Mesothelial cell of epicardium (in vitro differentiated cells): Measurements from ENCODE around the gene CD99. TPM values are rescaled to one million over a fixed set of nuclear protein-coding genes. Genes with fewer than 3 reads are reported as not detected.
"Not testable (repeated sequence)": the region's sequence is repeated elsewhere in the genome, so short reads cannot be mapped to it uniquely, and the experiment has no call there.

Experiments used
- DNase-seq, 2 experiments: peaks; one replicate each; pipeline ENCODE4 v3.0.0; 2021; ENCODE audit warnings: low spot score in 2 of 2; ENCODE audit not compliant: unreplicated experiment in 2 of 2
- H3K27ac Mint-ChIP-seq: 2 replicates; pipeline ENCODE4 v1.8.0; 2021; ENCODE audit warnings: mixed read lengths
- H3K27me3 Mint-ChIP-seq: 2 replicates; pipeline ENCODE4 v1.8.0; 2021; ENCODE audit warnings: low read depth, mixed read lengths
- H3K36me3 Mint-ChIP-seq: 2 replicates; pipeline ENCODE4 v1.8.0; 2021; ENCODE audit warnings: mixed read lengths
- H3K4me1 Mint-ChIP-seq: 2 replicates; pipeline ENCODE4 v1.8.0; 2021; ENCODE audit warnings: mixed read lengths
- H3K4me3 Mint-ChIP-seq: 2 replicates; pipeline ENCODE4 v1.8.0; 2021; ENCODE audit warnings: mild to moderate bottlenecking, moderate library complexity, mixed read lengths
- H3K9me3 Mint-ChIP-seq: 2 replicates; pipeline ENCODE4 v1.8.0; 2021; ENCODE audit warnings: mixed read lengths
- CTCF ChIP-seq: fragments of 200-600 bp; sonication (generic); IDR thresholded peaks from one replicate; pipeline ENCODE4 v1.5.0; 2021; ENCODE audit warnings: antibody characterized with exemption; ENCODE audit not compliant: unreplicated experiment
- total RNA-seq: library from RNA; stranded (reverse); gene quantifications from 3 replicates; pipeline ENCODE4 v1.2.1, GENCODE V29; 2021

Gene CD99
- total RNA-seq, 1 donor from 2014 or later = 244 TPM

GRCh38 chrX:2767631-2768455, 76.7 kb downstream of the CD99 start:
- Mint-ChIP-seq H3K36me3 (no peaks in the 10 kb centered on the region), H3K4me1 (peaks cover 20% of the 10 kb centered on the region), H3K4me3 (no peak overlapping the region), H3K9me3 (no peaks in the 10 kb centered on the region), H3K27me3 (no peaks in the 10 kb centered on the region), H3K27ac (peak overlapping the region; percentile 94)
- no peak for TF ChIP-seq CTCF
- DNase-seq = peak; percentile 25 to 43

- no peak for TF ChIP-seq CTCF
- Mint-ChIP-seq H3K4me3 (no peak overlapping the region), H3K27me3 (peaks cover 6% of the 10 kb centered on the region), H3K4me1 (peaks cover 20% of the 10 kb centered on the region), H3K9me3 (peaks cover 7% of the 10 kb centered on the region), H3K36me3 (no peaks in the 10 kb centered on the region), H3K27ac (no peak overlapping the region)
- DNase-seq = no peak
Observed at GRCh38 chrX:2769615-2770014, 78.5 kb downstream of the CD99 start.

GRCh38 chrX:2773166-2774055, 82.3 kb downstream of the CD99 start:
- H3K4me3 Mint-ChIP-seq, H3K27me3 Mint-ChIP-seq, H3K4me1 Mint-ChIP-seq, DNase-seq, H3K36me3 Mint-ChIP-seq, H3K27ac Mint-ChIP-seq: not testable (repeated sequence)
- peaks cover 13% of the 10 kb centered on the region for H3K9me3 Mint-ChIP-seq

- no peak for DNase-seq
- H3K36me3 Mint-ChIP-seq = no peaks in the 10 kb centered on the region
- TF ChIP-seq CTCF = no peak
- H3K9me3 Mint-ChIP-seq = peaks cover 13% of the 10 kb centered on the region
- H3K27me3 Mint-ChIP-seq = peaks cover 6% of the 10 kb centered on the region
- no peaks in the 10 kb centered on the region for H3K4me1 Mint-ChIP-seq
- H3K27ac Mint-ChIP-seq = no peak overlapping the region
- H3K4me3 Mint-ChIP-seq = no peak overlapping the region
Observed at GRCh38 chrX:2774057-2774456, 83.0 kb downstream of the CD99 start.

- peaks cover 6% of the 10 kb centered on the region for H3K27me3 Mint-ChIP-seq
- H3K36me3 Mint-ChIP-seq = no peaks in the 10 kb centered on the region
- peaks cover 13% of the 10 kb centered on the region for H3K9me3 Mint-ChIP-seq
- TF ChIP-seq CTCF = no peak
- H3K4me3 Mint-ChIP-seq = no peak overlapping the region
- DNase-seq = no peak
- H3K27ac Mint-ChIP-seq = no peak overlapping the region
- H3K4me1 Mint-ChIP-seq = no peaks in the 10 kb centered on the region
Observed at GRCh38 chrX:2774776-2775175, 83.7 kb downstream of the CD99 start.

GRCh38 chrX:2780472-2781225, 89.6 kb downstream of the CD99 start:
- not testable (repeated sequence) for H3K36me3 Mint-ChIP-seq, H3K4me3 Mint-ChIP-seq, H3K9me3 Mint-ChIP-seq, H3K27me3 Mint-ChIP-seq, DNase-seq
- Mint-ChIP-seq H3K27ac (peak overlapping the region; percentile 20), H3K4me1 (peaks cover 33% of the 10 kb centered on the region)
